Suppressor macrophage treated with lipopolysaccharide for 1 hour (primary cell): Measurements from ENCODE around the gene FAM83E.
"Not testable (repeated sequence)": the region's sequence is repeated elsewhere in the genome, so short reads cannot be mapped to it uniquely, and the experiment has no call there.

Source experiments
- DNase-seq, 3 donors: peaks; one replicate each; pipeline ENCODE4 v3.0.0-alpha.2; 2020 to 2022

FAM83E gene

GRCh38 chr19:48614436-48615230 lies at the start of gene FAM83E:
Gene FAM83E (minus strand): TSS chr19:48615076. CDS start chr19:48613372, 1,704 bp downstream.
- DNase-seq = no peak

GRCh38 chr19:48664476-48664875 lies 49.6 kb upstream of the FAM83E start:
- DNase-seq = no peak

DNA sequence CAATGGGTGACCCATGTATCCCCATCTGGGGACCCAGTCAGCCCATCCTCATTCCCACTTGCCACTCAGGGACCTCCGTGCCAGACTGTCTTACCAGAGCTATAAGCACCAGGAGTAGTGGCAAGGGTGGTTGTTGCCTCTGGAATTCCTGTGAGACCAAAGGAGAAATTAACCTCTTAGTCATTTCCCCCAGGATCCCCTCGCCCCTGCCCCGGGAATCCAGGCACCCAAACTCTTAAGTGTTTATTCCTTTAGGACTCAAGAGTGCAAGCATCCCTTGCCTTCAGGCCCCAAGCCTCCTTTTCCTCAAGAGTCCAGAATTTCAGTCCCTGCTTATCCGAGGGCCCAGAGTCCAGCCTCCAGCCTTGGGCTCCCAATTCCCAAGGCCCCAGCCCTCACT lies 48.8 kb upstream of the FAM83E start:
- no peak for DNase-seq

DNA sequence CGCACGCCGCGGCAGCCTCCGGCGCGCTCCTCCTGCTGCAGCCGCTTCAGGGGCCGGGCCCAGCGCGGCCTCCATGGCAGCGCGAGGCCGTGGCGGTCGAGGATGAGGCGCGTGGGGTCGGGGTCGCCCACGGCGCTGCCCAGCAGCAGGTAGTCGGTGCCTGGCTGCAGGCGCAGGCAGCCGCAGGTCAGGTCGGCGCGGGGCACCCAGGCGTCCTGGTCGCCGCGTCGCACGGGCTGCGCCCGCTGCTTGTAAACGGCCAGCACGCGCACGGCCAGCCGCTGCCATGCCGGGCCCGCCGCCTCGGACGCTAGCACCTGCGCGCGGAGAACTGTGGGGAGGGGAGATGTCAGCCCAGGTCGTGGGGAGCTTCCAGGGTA lies 46.8 kb upstream of the FAM83E start:
- no peak for DNase-seq

DNA sequence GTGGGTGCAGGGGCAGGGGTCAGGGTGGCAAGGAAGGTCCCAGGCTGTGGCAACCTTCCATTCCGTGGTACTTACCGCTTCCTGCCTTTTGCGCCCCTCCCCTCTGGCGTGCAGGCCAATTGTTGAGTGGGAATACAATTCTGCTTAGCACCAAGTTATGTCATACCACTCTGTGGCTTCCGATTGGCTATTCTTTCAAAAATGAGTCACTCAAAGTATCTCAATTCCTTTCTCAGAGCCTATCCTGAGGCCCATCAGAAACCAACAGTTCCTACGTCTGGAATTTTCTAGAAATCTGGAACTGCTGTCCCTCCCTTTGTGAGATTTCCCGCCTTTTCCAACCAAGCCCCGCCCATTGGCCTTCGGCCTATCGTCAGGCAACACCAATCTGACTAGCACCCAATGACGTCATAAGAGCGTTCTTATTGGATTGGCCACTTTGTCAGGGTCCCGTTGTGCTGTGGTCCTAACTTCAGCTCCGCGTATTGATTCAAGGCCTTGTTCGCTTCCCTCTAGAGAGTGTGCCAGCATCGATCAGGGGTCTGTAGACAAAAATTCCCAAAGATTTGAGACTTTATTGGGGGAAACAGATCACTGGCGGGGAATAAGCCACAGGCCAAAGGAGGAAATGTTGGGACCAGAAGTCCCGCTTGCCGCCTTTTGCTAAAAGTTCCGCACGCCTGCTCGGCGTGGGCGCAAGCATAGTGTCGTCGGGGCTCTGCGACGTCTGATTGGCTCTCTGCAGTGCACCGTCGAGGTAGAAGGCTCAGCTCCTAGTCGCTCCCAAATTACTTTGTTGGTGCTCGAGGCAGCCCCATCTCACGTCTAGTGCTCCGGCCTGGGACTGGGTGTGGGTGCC lies 46.2 kb upstream of the FAM83E start:
- DNase-seq = peak; percentile 93 to 95 (median 95)

DNA sequence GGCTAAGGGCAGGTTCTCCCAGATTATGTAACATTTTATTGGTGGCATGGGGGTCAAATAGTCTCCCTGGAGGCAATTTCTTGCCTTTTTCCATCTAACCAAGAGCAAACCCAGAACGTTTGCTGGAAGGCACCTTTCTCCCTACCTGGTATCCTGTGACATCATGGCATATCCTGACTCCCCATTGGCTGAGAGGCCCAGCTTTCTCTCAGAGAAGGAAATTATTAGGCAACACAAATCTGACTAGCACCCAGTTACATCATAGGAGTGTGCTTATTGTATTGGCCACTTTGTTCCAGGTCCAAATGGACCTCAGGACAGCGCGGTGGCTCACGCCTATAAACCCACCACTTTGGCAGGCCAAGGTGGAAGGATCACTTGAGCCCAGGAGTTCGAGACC lies 44.9 kb upstream of the FAM83E start:
- peak; percentile 39 to 53 (median 48) for DNase-seq

- DNase-seq = no peak
These were observed 43.6 kb upstream of the FAM83E start for GRCh38 chr19:48658483-48658882.

GRCh38 chr19:48657828-48658227 lies 43.0 kb upstream of the FAM83E start:
- not testable (repeated sequence) for DNase-seq

DNA sequence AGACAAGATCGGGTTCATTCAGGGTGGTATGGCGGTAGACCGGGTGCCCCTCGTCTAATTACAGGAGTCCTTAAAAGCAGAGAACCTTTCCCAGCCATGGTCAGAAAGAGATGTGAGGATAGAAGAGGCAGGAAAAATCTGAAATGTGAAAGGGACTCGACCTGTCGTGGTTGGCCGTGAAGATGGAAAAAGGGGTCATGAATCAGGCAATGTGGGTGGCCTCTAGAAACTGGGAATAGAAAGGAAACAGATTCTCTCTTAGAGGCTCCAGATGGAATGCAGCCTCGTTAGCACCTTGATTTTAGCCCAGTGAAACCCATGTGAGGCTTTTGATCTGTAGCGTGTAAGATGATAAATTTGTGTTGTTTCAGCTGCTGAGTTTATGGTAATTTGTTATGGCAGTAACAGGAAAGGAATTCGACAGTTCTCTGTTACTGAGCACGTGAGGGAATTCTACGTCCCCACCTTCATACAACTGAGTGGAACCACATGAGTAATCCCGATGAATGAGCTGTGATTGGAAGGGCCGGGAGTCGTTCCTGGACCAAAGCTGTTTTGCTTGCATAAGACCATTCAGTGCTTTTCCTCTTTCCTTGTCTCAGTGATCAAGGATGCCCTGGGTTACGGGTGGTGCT lies 42.1 kb upstream of the FAM83E start:
- DNase-seq = no peak

GRCh38 chr19:48654299-48655059 lies 39.6 kb upstream of the FAM83E start:
- no peak for DNase-seq

DNA sequence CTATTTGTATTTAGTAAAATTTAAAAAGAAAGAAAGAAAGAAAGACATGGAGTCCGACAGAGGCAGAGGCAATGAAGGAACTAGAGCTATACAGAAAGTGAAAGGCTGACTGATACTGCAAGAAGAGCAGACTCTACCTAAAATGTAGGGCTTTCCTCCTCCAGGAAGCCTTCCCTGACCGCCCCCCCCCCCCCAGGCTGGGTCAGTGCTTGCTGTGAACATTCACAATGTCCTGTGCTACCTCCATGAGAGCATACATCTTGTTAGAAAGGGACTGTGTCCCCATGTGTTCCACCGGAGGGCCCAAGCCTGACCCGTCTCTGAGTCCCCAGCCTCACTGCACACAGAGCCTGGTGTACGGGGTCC lies 36.8 kb upstream of the FAM83E start:
- DNase-seq = no peak

DNA sequence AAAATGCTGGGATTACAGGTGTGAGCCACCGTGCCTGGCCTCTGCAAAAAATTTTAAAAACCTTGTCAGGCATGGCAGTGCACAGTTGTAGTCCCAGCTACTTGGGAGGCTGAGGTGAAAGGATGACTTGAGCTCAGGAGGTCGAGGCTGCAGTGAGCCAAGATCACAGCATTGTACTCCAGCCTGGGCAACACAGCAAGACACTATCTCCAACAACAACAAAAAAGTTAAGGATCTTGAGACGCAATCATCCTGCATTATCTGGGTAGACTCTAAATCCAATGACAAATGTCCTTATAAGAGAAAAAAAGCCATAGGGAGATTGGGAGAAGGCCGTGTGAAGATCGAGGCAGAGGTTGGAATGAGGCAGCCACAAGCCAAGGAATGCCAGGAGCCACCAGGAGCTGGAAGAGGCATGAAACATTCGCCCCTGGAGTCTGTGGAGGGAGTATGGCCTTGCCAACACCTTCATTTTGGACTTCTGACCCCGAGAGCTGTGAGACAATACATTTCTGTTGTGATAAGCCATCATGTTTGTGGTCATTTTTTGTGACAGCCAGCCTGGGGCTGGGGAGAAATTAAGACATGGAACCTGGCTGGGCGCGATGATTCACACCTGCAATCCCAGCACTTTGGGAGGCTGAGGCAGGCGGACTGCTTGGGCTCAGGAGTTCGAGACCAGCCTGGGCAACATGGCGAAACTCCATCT lies 36.3 kb upstream of the FAM83E start:
- DNase-seq = no peak

DNA sequence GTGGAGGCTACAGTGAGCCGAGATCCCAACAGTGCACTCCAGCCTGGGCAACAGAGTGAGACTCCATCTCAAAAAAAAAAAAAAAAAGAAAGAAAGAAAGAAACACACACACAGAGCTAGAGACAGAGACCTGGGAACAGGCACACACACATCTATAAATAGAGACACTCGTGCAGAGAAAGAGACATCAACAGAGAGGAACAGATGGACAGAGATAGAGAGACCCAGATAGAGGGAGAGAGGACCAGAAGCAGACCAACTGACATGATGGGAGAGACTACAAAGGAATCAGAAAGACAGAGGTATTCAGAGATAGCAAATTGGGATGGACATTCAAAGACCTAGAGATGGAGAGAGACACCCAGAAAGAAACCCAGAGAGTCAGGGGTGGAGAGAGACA lies 33.3 kb upstream of the FAM83E start:
- no peak for DNase-seq

- no peak for DNase-seq
These were observed 31.9 kb upstream of the FAM83E start for GRCh38 chr19:48646722-48647216.

DNA sequence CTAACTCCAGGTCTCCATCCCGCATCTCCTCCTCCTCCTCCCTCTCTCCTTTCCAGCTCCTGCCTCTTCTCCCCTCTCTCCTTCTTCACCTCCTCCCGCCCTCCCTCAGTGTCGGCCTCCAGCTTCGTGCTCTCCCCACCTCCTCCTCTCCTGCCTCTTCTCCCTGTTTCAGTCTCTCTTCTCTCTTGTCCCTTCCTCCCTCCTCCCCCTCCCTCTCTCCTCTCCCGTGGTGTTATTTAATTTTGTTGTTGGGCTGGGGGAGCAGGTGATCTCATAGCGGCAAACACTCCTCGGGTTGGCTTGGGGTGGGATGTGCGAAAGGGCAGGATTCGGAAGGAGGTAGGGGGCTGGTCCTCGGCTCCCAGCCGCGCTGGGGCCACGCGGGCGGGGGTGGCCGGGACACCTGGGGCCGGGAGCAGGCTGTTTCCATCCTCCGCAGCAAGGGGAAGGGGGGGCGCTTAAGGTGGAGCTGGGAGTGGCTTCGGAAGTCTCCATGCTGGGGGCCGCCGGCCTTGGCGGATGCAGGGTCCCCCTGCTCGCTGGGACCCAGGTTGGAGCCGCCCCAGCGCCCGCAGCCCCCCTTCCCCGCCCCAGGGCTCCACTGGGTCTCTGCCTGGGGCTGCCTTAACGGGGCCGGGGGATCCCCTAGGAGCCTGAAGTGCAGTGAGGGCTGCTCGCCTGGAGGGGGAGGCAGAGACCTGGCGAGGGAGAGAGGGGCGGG lies 31.3 kb upstream of the FAM83E start, which contains the start of gene CA11:
Gene CA11 (minus strand): TSS at position 187 of the 721 bp plus-strand sequence. CDS start 555 bp downstream, outside the sequence.
- peak; percentile 86 to 93 (median 92) for DNase-seq

- peak in 1 of 3 donors; percentile 38 for DNase-seq
These were observed 30.7 kb upstream of the FAM83E start for GRCh38 chr19:48645620-48646000.

GRCh38 chr19:48644839-48645619 lies 30.2 kb upstream of the FAM83E start:
- DNase-seq = peak; percentile 63 to 81 (median 75)

GRCh38 chr19:48644355-48644754 lies 29.5 kb upstream of the FAM83E start:
- no peak for DNase-seq

- DNase-seq = no peak
These were observed 28.0 kb upstream of the FAM83E start for GRCh38 chr19:48642862-48643261.

- no peak for DNase-seq
These were observed 27.0 kb upstream of the FAM83E start for GRCh38 chr19:48641850-48642249.
